PC-9 (cell line): ENCODE data around the gene EP400.
"Not testable (repeated sequence)": the region's sequence is repeated elsewhere in the genome, so short reads cannot be mapped to it uniquely, and the experiment has no call there.

ENCODE experiments used
- CTCF ChIP-seq: fragments of 200-600 bp; sonication (generic); conservative IDR thresholded peaks from 2 replicates; pipeline ENCODE4 v1.6.1; 2017; ENCODE audit warnings: mixed run types, antibody characterized with exemption, mild to moderate bottlenecking, moderate library complexity
- EZH2 ChIP-seq: fragments of 200-600 bp; sonication (generic); IDR thresholded peaks from 2 replicates; pipeline ENCODE4 v1.8.0; 2017; ENCODE audit warnings: antibody characterized with exemption, low read depth

GRCh38 chr12:131985510-131985875 is 35.8 kb downstream of the EP400 start:
- not testable (repeated sequence) for TF ChIP-seq CTCF, EZH2
